ENCODE data around the gene ZC3H12A. TPM values are rescaled to one million over a fixed set of nuclear protein-coding genes. Genes with fewer than 3 reads are reported as not detected.

Gene ZC3H12A
- polyA plus RNA-seq, 4 donors: 1.9 to 2.6 (median 2.0) TPM

DNA sequence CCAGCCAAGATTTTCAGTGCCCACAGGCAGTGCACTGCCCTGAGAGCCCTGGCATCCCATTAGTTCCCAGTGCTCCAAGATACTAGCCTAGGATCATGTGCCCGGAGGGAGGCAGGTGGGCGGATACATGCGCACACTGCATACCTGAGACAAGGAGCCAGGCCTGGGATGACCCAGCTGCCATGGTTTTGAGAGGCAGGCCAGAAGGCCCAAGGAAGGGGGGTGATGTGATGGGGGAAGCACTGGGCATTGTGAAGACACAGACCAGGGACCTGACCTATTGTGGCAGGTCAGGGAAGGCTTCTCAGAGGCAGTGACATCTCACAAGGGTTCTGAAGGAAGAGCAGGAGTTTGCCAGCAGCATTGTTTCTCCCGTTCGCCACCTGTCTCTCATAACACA lies 3.6 kb downstream of the ZC3H12A start:
- no peak for DNase-seq (ENCODE audit: low read depth in 4 of 4, low spot score in 3 of 4)

DNA sequence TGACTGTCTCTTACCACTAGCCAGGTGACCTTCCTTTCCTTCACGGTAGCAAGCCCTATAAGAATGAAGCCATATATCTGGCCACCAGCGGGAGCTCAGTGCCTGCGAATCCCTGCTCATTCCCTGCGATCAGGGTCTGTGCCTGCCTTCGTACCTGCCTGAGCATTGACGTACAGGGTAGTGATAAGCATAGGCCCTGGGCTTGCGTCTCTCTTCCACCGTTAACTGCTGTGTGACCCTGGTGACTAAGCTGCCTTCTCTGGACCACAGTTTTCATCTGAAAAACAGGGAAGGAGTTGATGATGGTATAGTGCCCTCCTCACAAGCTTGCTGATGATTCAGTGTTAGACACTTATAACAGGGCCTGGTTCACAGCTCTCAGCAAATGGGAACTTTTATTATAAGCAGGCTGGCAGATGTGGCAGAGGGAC lies 4.1 kb downstream of the ZC3H12A start:
- DNase-seq (ENCODE audit: low read depth in 4 of 4, low spot score in 3 of 4): no peak

DNA sequence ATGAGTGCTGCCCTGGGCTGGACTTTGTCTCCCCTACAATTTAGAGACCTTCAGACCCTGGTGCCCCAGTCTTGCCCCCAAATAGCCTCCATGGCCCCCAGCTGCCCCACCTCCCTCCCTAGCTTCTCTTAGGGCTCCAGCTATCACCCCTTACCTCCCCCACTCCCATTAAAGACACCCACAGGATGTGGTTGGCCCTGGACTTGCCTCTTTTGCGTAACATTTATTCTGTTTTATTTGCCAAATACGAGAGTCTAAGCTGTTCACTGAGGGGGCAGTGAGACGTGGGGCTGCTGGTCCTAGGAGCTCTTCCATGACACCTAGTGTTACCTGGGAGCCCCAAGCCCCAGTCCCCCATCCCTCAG lies 4.5 kb downstream of the ZC3H12A start:
- no peak for DNase-seq (ENCODE audit: low read depth in 4 of 4, low spot score in 3 of 4)

DNA sequence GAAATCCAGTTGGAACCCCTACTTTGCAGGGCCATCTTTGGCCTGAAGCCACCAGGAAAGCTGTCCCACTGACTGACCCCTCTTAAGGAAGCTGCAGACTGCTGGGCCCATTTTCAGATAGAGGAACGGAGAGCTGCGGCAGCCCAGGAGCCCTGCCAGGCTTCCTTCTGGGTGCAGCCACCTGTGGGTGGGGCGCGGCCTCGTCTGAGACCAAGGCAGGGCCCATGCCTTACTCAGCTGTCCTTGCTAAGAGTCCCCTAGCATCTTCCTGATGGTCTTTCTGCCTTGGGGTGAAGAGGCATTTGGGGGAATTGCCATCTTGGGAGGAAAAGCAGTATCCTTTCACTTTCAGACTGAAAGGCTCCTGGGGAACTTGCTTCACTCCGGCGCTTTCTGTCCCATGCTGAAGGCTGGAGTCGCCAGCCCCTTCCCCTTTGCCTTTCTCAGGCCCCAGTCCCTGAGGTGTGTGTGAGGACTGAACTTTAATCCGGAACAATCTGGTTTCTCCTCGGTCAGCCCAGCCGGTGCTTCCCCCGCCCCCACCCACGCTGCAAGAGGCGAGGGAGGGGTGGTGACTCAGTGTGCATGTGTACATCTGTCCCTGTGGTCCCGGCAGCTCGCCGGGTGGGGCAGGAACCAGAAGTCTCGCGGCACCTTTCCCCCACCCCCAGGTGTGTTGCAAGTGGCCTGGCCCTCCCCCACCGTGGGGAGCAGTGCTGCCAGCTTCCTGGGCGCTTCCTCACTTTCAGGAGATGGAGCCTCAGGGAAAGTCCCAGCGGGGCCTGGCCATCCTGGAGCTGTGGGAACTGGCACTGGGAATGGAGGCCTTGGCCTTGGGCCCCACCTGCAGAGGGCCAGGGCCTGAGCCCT lies 5.1 kb downstream of the ZC3H12A start:
- no peak for DNase-seq (ENCODE audit: low read depth in 4 of 4, low spot score in 3 of 4)

DNA sequence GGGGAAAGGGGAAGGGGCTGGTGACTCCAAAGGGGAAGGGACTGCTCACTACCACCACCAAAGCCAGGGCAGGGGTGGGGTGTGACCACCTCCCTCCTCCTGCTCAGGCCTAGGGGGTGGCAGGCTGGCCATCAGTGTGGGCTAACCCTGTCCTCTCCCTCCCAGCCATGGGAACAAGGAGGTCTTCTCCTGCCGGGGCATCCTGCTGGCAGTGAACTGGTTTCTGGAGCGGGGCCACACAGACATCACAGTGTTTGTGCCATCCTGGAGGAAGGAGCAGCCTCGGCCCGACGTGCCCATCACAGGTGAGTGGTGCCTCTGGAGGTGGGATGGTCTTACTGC lies 5.7 kb downstream of the ZC3H12A start:
- DNase-seq (ENCODE audit: low read depth in 4 of 4, low spot score in 3 of 4): no peak

DNA sequence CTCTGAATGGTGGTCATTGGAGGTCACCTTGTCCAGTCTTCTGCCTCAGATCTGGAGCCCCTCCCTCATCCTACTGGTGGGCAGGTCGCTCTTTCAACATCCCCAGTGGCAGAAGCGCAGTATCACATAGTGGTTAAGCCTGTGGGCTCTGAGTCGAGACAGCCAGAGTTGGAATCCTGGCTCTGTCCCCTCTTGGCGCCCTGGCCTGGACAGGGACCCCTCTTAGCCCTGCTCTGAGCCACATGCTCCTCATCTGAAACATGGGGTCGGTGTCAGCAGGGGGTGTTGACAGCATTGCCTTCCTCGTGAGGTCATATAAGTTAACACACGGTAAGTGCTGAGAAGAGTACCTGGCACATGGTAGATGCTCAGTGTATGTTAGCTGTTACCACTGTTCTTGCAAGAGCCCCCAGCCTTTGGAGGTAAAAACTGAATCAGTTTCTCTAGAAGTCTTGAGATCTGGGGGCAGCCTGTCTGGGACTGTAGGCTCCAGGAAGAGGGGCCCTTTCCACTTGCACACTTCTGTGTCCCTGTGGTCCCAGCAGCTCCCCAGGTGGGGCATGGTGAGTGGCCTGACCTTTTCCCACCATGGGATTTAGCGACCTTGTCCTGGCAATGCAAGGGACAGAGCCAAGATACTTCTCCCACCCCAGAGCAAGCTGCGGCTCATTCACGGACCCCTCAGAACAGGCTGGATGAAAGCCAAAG lies 6.4 kb downstream of the ZC3H12A start:
- DNase-seq (ENCODE audit: low read depth in 4 of 4, low spot score in 3 of 4): no peak

DNA sequence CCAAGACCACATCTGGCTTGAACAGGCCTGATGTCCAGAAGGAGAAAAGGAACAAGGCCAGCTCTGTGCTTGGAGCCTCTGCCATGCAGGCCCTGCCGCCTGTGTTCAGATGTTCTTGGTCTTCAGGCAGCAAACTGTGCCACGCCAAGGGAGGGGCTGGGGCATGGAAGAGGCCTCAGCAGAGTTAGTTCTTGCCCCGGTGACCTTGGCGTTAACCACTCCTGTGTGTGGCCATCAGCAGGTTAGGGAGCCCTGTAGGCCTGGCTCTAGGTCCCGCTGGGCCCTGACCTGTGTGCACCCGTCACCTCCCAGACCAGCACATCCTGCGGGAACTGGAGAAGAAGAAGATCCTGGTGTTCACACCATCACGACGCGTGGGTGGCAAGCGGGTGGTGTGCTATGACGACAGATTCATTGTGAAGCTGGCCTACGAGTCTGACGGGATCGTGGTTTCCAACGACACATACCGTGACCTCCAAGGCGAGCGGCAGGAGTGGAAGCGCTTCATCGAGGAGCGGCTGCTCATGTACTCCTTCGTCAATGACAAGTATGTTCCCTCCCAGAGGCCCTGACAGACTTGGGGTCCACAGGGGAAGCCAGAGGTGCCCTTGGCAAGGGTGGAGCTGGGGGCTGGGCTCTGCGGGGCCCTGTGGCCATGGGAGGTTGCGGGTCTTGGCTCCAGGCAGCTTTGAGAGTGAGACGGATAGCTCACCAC lies 7.1 kb downstream of the ZC3H12A start:
- no peak for DNase-seq (ENCODE audit: low read depth in 4 of 4, low spot score in 3 of 4)

DNA sequence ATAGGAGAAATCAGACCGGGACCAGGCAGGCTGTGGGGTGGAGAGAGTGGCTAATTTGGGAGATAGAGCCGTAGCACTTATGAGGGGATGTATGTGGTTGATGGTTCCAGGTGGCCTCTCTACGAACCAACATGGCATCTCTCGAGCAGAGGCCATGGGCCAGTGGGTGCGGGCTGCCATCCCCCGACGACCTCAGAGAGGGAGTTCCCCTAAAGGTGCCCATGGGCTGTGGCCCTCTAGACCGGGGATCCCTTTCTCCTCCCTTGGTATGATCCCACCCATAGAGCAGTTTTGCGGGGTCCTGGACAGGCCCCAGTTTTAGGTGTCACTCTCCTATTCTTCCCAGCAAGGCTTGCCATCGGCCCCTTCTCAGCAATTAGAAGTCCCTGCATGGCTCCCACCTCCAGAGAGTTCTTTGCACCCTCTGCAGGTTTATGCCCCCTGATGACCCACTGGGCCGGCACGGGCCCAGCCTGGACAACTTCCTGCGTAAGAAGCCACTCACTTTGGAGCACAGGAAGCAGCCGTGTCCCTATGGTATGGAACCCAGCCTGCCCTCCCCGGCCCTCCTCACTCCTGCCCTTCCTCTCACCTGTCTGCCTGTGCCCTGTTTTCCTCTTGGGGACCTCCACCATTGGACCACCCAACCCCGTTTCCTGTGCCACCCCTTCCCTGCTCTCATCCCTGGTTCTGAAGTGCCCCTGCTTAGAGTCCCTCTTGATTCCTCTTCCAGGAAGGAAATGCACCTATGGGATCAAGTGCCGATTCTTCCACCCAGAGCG lies 7.8 kb downstream of the ZC3H12A start:
- DNase-seq (ENCODE audit: low read depth in 4 of 4, low spot score in 3 of 4): no peak

DNA sequence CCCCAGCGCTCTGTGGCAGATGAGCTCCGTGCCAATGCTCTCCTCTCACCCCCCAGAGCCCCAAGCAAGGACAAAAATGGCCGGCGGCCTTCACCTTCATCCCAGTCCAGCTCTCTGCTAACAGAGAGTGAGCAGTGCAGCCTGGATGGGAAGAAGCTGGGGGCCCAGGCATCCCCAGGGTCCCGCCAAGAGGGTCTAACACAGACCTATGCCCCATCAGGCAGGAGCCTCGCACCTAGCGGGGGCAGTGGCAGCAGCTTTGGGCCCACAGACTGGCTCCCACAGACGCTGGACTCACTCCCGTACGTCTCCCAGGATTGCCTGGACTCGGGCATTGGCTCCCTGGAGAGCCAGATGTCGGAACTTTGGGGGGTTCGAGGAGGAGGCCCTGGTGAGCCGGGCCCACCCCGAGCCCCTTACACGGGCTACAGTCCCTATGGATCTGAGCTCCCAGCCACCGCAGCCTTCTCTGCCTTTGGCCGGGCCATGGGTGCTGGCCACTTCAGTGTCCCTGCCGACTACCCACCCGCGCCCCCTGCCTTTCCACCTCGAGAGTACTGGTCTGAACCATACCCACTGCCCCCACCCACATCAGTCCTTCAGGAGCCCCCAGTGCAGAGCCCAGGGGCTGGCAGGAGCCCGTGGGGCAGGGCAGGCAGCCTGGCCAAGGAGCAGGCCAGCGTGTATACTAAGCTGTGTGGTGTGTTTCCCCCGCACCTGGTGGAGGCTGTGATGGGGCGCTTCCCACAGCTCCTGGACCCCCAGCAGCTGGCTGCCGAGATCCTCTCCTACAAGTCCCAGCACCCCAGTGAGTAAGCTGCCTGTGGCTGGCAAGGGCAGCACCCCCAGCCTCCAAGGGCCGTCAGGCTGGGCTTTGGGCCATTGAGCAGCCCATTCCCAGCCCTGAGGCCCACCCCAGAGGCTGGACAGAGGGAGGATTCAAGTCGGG lies 8.7 kb downstream of the ZC3H12A start:
- no peak for DNase-seq (ENCODE audit: low read depth in 4 of 4, low spot score in 3 of 4)

DNA sequence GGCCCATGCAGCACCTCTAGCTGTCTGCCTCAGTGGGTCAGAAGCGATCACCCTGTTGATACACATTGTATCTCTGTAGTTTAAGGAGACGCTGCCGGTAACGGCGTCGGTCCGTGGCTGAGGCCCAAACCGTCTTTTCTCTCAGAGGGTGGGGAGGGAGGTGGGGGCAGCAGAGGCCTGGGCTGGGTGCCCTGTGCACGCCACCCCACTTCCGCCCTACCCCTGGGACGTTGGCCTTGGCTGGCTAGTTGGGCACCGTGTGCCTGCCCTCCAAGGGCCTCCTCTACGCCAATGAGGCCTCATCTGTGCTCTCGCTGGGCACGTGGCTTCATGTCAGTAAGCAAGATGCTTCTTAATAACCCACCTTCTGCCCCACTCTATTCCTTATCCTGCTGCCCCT lies 9.4 kb downstream of the ZC3H12A start:
- DNase-seq (ENCODE audit: low read depth in 4 of 4, low spot score in 3 of 4): no peak

DNA sequence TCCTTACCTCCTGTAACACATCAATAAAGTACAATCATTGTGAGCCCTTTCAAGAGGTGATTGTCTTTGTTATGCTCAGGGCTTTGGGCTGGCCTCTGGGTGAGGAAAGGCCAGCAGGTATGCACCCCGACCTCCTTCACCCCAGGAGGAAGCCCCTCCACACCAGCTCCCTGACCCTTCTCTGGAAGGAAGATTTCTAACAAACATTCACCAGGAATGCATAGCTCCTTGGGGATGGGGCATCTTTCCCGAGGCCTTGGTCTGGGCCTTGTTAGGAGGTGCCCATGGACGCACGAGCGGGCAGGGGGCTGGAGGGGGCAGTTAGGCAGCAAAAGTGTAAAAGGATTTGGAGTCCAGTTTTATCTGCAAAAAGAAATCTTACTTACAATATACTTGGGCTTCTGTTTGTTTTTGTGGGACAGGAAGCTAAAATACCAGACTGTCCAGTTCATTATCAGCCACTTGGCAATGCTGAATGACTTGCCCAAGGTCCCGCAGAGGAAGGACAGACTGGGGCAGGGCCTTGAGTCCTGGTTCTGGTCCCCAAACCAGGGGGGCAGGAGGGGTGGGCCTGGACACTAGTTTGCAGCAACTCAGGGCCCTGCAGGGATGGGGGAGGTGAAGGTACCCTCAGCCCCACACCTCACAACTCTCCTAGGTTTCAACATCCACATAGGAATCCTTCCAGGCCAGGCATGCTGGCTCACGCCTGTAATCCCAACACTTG lies 10.1 kb downstream of the ZC3H12A start:
- DNase-seq (ENCODE audit: low read depth in 4 of 4, low spot score in 3 of 4): no peak

DNA sequence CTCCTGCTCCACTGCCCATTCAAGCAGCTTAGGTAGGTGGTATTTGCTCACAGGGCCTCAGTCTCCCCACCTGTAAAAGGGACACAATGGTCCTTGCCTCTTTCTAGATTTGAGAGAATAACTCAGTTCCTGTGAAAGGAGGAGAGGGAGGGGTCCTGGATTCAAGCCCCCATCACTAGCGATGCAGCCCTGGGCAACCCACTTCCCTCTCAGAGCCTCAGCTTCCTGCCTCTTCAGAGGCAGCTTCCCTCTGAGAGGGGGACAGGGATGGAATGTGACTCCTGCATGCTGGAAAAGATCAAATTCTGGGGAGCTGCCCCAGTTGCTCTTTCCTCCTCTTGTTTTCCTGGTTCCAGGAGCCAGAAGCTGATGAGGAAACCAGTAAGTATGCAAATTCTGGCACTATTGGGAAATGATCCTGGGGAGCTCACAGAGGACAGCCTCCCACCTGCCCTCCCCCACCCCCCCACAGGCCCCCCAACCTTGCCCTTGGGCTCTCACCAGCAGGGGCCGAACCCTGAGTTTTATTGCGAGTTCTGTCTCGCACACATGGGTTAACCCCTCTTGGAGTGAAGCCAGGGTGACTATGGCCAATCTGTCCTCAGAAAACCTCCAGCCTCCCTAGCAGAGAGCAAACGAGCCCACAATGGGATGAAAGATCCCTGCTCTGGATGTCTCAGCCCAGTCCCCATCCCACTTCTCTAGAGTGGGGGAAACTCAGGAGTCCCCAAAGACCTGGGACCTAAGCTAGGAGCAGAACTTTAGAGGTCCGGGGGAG lies 11.7 kb downstream of the ZC3H12A start:
- no peak for DNase-seq (ENCODE audit: low read depth in 4 of 4, low spot score in 3 of 4)

DNA sequence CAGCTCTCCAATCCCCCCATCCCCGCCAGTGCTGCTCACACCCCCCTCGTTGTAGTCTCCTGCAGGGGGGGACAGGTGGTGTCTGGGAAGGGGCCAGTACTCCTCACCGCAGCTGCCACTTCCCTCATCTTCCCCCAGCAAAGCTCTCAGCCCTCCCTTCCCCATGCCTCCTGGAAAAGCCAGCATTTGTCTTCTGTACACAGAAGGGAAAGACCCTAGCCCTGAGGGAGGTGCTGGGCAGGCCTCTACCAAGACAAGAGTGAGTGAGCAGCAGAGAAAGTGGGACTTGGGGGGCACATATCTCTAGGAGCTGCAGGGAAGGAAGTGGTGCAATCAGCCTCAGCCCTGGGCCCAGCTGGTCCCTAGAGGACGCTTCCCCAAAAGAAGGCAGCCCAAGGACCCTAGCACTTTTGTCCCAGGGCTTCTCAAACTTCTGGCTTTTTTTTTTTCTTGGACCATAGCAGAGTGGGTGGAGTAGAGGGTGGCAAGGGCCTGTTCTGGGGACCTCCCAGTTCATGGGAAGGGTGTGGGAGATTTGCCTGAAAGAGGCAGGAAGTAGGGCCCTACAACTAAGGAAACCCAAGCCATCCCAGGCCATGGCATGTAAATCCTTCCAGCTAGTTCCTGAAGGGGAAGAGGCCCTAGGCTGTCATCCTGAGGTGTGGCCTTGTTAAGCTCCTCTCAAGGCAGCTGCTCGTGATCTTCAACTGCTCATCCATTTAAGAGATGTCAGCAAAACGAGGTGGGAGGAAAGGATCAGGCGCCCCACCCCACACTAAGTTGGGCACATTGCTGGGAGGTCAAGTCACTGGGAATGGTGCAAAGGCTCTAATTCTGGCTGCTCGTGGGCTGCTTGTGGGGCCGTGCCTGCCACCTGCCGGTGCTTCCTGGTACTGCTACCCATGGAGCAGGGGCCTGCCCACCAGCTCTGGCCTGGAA lies 12.6 kb downstream of the ZC3H12A start:
- DNase-seq (ENCODE audit: low read depth in 4 of 4, low spot score in 3 of 4): no peak

DNA sequence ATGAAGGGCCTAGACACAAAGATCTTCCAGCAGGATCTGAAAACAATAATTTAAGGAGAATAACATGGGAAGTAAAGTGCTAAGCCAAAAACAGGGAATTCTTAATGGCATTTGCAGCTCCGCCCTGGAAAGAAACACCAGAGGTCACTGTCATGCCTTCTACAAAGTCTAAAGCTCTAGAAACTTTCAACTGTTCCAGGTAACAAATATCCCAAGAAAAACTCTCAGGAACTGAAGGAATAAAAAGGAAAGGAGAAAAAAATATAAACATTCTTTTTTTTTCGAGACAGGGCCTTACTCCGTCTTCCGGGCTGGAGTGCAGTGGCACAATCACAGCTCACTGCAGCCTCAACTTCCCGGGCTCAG lies 13.2 kb downstream of the ZC3H12A start:
- DNase-seq (ENCODE audit: low read depth in 4 of 4, low spot score in 3 of 4): no peak

DNA sequence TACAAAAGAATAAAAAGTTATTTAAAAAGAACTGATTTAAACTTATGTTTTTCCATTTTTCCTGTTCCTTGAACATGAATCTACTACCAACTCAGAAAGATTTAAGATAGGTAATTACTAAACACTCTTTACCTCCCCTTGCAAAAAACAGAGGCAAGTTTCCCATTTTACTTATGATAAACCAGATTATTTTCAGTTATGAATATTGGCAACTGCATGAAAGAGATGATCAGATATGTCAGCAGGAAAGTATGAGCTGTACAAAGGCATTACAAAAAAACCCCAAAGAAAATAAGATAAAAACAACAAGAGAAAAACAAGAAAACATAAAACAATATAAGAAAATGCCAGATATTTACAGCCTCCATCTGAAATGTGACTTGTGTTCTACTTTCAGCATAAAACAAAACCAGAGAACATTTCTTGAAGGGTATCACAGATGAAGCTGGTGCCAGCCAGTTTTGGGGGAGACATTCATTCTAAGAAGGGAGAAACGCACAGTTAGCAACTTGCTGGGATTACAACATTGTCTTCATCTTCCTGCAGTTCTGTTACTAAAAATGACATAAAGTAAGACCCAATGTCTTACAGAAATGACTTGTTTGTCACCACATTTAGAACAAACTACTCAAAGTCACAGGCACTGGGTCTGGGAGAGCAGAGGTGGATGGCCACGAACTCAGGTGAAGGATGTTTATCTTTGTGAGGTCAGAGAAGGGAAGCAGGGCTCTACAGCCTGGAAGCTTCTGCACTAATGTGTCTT lies 19.1 kb downstream of the ZC3H12A start:
- DNase-seq (ENCODE audit: low read depth in 4 of 4, low spot score in 3 of 4): no peak

DNA sequence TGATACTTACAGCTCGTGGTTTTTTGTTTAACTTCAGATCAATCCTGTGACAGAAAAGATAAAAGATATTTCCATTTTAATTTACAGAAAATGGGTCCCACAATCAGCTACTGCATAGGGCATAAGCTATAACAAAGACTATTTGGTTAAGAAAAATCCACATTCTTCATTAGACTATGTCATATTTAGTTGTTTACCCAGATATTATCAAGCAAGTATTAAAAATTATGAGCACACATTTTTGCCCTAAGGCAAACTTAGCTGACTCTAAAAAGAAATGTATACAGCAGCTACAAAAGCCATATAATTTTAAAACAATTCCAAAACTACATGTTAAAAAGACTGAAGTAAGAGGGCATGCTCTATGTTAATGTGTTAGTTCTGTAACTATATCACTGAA lies 21.5 kb downstream of the ZC3H12A start:
- no peak for DNase-seq (ENCODE audit: low read depth in 4 of 4, low spot score in 3 of 4)

DNA sequence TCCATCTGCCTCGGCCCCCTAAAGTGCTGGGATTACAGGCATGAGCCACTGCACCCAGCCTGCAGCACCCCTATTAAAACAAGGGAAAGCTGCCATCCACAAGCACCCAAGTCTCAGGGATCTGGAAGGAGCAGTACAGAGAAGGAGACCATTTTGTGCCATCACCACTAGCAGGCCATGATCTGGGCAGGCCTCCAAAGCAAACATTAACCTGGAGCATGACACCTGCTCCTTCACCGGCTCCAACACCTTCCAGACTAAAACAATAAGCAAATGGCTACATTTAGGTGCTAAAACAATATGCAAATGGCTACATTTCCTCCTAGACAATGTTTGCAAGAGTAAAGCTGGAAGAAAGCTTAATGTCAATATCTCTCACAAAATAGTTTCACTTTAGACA lies 23.5 kb downstream of the ZC3H12A start:
- no peak for DNase-seq (ENCODE audit: low read depth in 4 of 4, low spot score in 3 of 4)
